Subcutaneous adipose tissue (tissue), 4 donors: ENCODE data around the gene ITGA3. TPM values are rescaled to one million over a fixed set of nuclear protein-coding genes. Genes with fewer than 3 reads are reported as not detected.

Experiments used
- CTCF ChIP-seq: fragments of 450-650 bp; IDR thresholded peaks from one replicate; pipeline ENCODE4 v1.5.1; 2016; ENCODE audit warnings: low read depth, mild to moderate bottlenecking, control low read depth, antibody characterized with exemption, moderate library complexity
- total RNA-seq, 4 donors: library from RNA; depleted of rRNA; stranded (reverse); fragments of >200 nt; gene quantifications; one replicate each; pipeline ENCODE4 v1.1.0, GENCODE V29; 2016

Gene ITGA3
- total RNA-seq, 4 donors from 2014 or later, result 9.0 to 98.8 (median 19.3) TPM

GRCh38 chr17:50021681-50022370 lies 34.1 kb upstream of the ITGA3 start:
- no peak for TF ChIP-seq CTCF

- no peak for TF ChIP-seq CTCF
Measured at GRCh38 chr17:50022463-50023130, 33.3 kb upstream of the ITGA3 start.

GRCh38 chr17:50023520-50023919 lies 32.4 kb upstream of the ITGA3 start:
- no peak for TF ChIP-seq CTCF

GRCh38 chr17:50024808-50025207 lies 31.1 kb upstream of the ITGA3 start:
- TF ChIP-seq CTCF, result no peak

GRCh38 chr17:50026046-50026675 lies 29.7 kb upstream of the ITGA3 start:
- TF ChIP-seq CTCF, result no peak

GRCh38 chr17:50026837-50027171 lies 29.1 kb upstream of the ITGA3 start:
- no peak for TF ChIP-seq CTCF

GRCh38 chr17:50027172-50027880 lies 28.6 kb upstream of the ITGA3 start:
- TF ChIP-seq CTCF, result no peak
